ENCODE results near the gene TYK2.
"Not testable (repeated sequence)": the region's sequence is repeated elsewhere in the genome, so short reads cannot be mapped to it uniquely, and the experiment has no call there.

Gene TYK2

GRCh38 chr19:10419200-10419645 is 38.9 kb upstream of the TYK2 start:
- Histone ChIP-seq H3K27ac (ENCODE audit: low read length) (no peak overlapping the region), H3K36me3 (ENCODE audit: control insufficient read depth in 2 of 2, insufficient read depth in 2 of 2, low read length in 2 of 2) (no peaks in the 10 kb centered on the region), H3K27me3 (ENCODE audit: control insufficient read depth in 1 of 2, insufficient read depth in 2 of 2, low read length in 2 of 2) (peaks cover 61 to 86% of the 10 kb centered on the region in 2 donors), H3K9me3 (ENCODE audit: control insufficient read depth in 2 of 2, low read length in 2 of 2) (peaks cover 0 to 4% of the 10 kb centered on the region in 2 donors), H3K9ac (ENCODE audit: low read length in 2 of 2) (no peak overlapping the region), H3K4me3 (ENCODE audit: low read length in 2 of 2) (peak overlapping the region in 1 of 2 donors; percentile 23), H3K4me1 (ENCODE audit: control insufficient read depth, insufficient read depth, low read length) (peaks cover 33% of the 10 kb centered on the region)

GRCh38 chr19:10418485-10419199 is 38.3 kb upstream of the TYK2 start:
- H3K9me3 ChIP-seq (ENCODE audit: control insufficient read depth in 2 of 2, low read length in 2 of 2), result peaks cover 0 to 4% of the 10 kb centered on the region in 2 donors
- H3K27ac ChIP-seq (ENCODE audit: low read length), result no peak overlapping the region
- no peaks in the 10 kb centered on the region for H3K36me3 ChIP-seq (ENCODE audit: control insufficient read depth in 2 of 2, insufficient read depth in 2 of 2, low read length in 2 of 2)
- peaks cover 55 to 80% of the 10 kb centered on the region in 2 donors for H3K27me3 ChIP-seq (ENCODE audit: control insufficient read depth in 1 of 2, insufficient read depth in 2 of 2, low read length in 2 of 2)
- no peak overlapping the region for H3K4me3 ChIP-seq (ENCODE audit: low read length in 2 of 2)
- H3K9ac ChIP-seq (ENCODE audit: low read length in 2 of 2), result no peak overlapping the region
- peaks cover 29% of the 10 kb centered on the region for H3K4me1 ChIP-seq (ENCODE audit: control insufficient read depth, insufficient read depth, low read length)

- Histone ChIP-seq H3K9ac (ENCODE audit: low read length in 2 of 2) (no peak overlapping the region), H3K27ac (ENCODE audit: low read length) (no peak overlapping the region), H3K36me3 (ENCODE audit: control insufficient read depth in 2 of 2, insufficient read depth in 2 of 2, low read length in 2 of 2) (no peaks in the 10 kb centered on the region), H3K4me1 (ENCODE audit: control insufficient read depth, insufficient read depth, low read length) (peaks cover 29% of the 10 kb centered on the region), H3K27me3 (ENCODE audit: control insufficient read depth in 1 of 2, insufficient read depth in 2 of 2, low read length in 2 of 2) (peaks cover 51 to 75% of the 10 kb centered on the region in 2 donors), H3K4me3 (ENCODE audit: low read length in 2 of 2) (no peak overlapping the region), H3K9me3 (ENCODE audit: control insufficient read depth in 2 of 2, low read length in 2 of 2) (peaks cover 0 to 4% of the 10 kb centered on the region in 2 donors)
Observed at GRCh38 chr19:10418235-10418484, 37.8 kb upstream of the TYK2 start.

- no peak overlapping the region for H3K4me3 ChIP-seq (ENCODE audit: low read length in 2 of 2)
- peaks cover 0 to 4% of the 10 kb centered on the region in 2 donors for H3K9me3 ChIP-seq (ENCODE audit: control insufficient read depth in 2 of 2, low read length in 2 of 2)
- H3K27ac ChIP-seq (ENCODE audit: low read length), result no peak overlapping the region
- no peaks in the 10 kb centered on the region for H3K36me3 ChIP-seq (ENCODE audit: control insufficient read depth in 2 of 2, insufficient read depth in 2 of 2, low read length in 2 of 2)
- H3K4me1 ChIP-seq (ENCODE audit: control insufficient read depth, insufficient read depth, low read length), result peaks cover 29% of the 10 kb centered on the region
- H3K27me3 ChIP-seq (ENCODE audit: control insufficient read depth in 1 of 2, insufficient read depth in 2 of 2, low read length in 2 of 2), result peaks cover 49 to 72% of the 10 kb centered on the region in 2 donors
- no peak overlapping the region for H3K9ac ChIP-seq (ENCODE audit: low read length in 2 of 2)
Observed at GRCh38 chr19:10417541-10418234, 37.3 kb upstream of the TYK2 start.

- Histone ChIP-seq H3K27ac (ENCODE audit: low read length) (no peak overlapping the region), H3K9ac (ENCODE audit: low read length in 2 of 2) (no peak overlapping the region), H3K9me3 (ENCODE audit: control insufficient read depth in 2 of 2, low read length in 2 of 2) (peaks cover 0 to 4% of the 10 kb centered on the region in 2 donors), H3K4me1 (ENCODE audit: control insufficient read depth, insufficient read depth, low read length) (peaks cover 29% of the 10 kb centered on the region), H3K36me3 (ENCODE audit: control insufficient read depth in 2 of 2, insufficient read depth in 2 of 2, low read length in 2 of 2) (no peaks in the 10 kb centered on the region), H3K4me3 (ENCODE audit: low read length in 2 of 2) (peak overlapping the region in 1 of 2 donors; percentile 58), H3K27me3 (ENCODE audit: control insufficient read depth in 1 of 2, insufficient read depth in 2 of 2, low read length in 2 of 2) (peaks cover 39 to 62% of the 10 kb centered on the region in 2 donors)
Observed at GRCh38 chr19:10416380-10417257, 36.2 kb upstream of the TYK2 start.

- H3K9me3 ChIP-seq (ENCODE audit: control insufficient read depth in 2 of 2, low read length in 2 of 2), result peaks cover 0 to 4% of the 10 kb centered on the region in 2 donors
- peaks cover 27% of the 10 kb centered on the region for H3K4me1 ChIP-seq (ENCODE audit: control insufficient read depth, insufficient read depth, low read length)
- H3K27me3 ChIP-seq (ENCODE audit: control insufficient read depth in 1 of 2, insufficient read depth in 2 of 2, low read length in 2 of 2), result peaks cover 36 to 56% of the 10 kb centered on the region in 2 donors
- no peak overlapping the region for H3K9ac ChIP-seq (ENCODE audit: low read length in 2 of 2)
- H3K27ac ChIP-seq (ENCODE audit: low read length), result no peak overlapping the region
- no peaks in the 10 kb centered on the region for H3K36me3 ChIP-seq (ENCODE audit: control insufficient read depth in 2 of 2, insufficient read depth in 2 of 2, low read length in 2 of 2)
- peak overlapping the region in 1 of 2 donors; percentile 58 for H3K4me3 ChIP-seq (ENCODE audit: low read length in 2 of 2)
Observed at GRCh38 chr19:10416083-10416379, 35.7 kb upstream of the TYK2 start.

- H3K27me3 ChIP-seq (ENCODE audit: control insufficient read depth in 1 of 2, insufficient read depth in 2 of 2, low read length in 2 of 2), result peaks cover 25 to 27% of the 10 kb centered on the region in 2 donors
- no peaks in the 10 kb centered on the region for H3K36me3 ChIP-seq (ENCODE audit: control insufficient read depth in 2 of 2, insufficient read depth in 2 of 2, low read length in 2 of 2)
- no peak overlapping the region for H3K9ac ChIP-seq (ENCODE audit: low read length in 2 of 2)
- H3K27ac ChIP-seq (ENCODE audit: low read length), result no peak overlapping the region
- peaks cover 7% of the 10 kb centered on the region for H3K4me1 ChIP-seq (ENCODE audit: control insufficient read depth, insufficient read depth, low read length)
- H3K4me3 ChIP-seq (ENCODE audit: low read length in 2 of 2), result no peak overlapping the region
- H3K9me3 ChIP-seq (ENCODE audit: control insufficient read depth in 2 of 2, low read length in 2 of 2), result peaks cover 0 to 4% of the 10 kb centered on the region in 2 donors
Observed at GRCh38 chr19:10412257-10412977, 32.0 kb upstream of the TYK2 start.

- H3K4me3 ChIP-seq (ENCODE audit: low read length in 2 of 2); H3K9me3 ChIP-seq (ENCODE audit: control insufficient read depth in 2 of 2, low read length in 2 of 2); H3K27ac ChIP-seq (ENCODE audit: low read length); H3K9ac ChIP-seq (ENCODE audit: low read length in 2 of 2); H3K36me3 ChIP-seq (ENCODE audit: control insufficient read depth in 2 of 2, insufficient read depth in 2 of 2, low read length in 2 of 2); H3K4me1 ChIP-seq (ENCODE audit: control insufficient read depth, insufficient read depth, low read length): not testable (repeated sequence)
- H3K27me3 ChIP-seq (ENCODE audit: control insufficient read depth in 1 of 2, insufficient read depth in 2 of 2, low read length in 2 of 2), result peaks cover 19 to 22% of the 10 kb centered on the region in 2 donors
Observed at GRCh38 chr19:10411224-10411623, 30.9 kb upstream of the TYK2 start.

- no peak overlapping the region for H3K4me3 ChIP-seq (ENCODE audit: low read length in 2 of 2)
- H3K27ac ChIP-seq (ENCODE audit: low read length), result no peak overlapping the region
- no peaks in the 10 kb centered on the region for H3K9me3 ChIP-seq (ENCODE audit: control insufficient read depth in 2 of 2, low read length in 2 of 2)
- H3K4me1 ChIP-seq (ENCODE audit: control insufficient read depth, insufficient read depth, low read length), result peaks cover 9% of the 10 kb centered on the region
- H3K27me3 ChIP-seq (ENCODE audit: control insufficient read depth in 1 of 2, insufficient read depth in 2 of 2, low read length in 2 of 2), result peaks cover 19 to 29% of the 10 kb centered on the region in 2 donors
- H3K9ac ChIP-seq (ENCODE audit: low read length in 2 of 2), result no peak overlapping the region
- H3K36me3 ChIP-seq (ENCODE audit: control insufficient read depth in 2 of 2, insufficient read depth in 2 of 2, low read length in 2 of 2), result no peaks in the 10 kb centered on the region
Observed at GRCh38 chr19:10408511-10409283, 28.3 kb upstream of the TYK2 start.

GRCh38 chr19:10407096-10407495 is 26.7 kb upstream of the TYK2 start:
- H3K9me3 ChIP-seq (ENCODE audit: control insufficient read depth in 2 of 2, low read length in 2 of 2), result no peaks in the 10 kb centered on the region
- H3K27me3 ChIP-seq (ENCODE audit: control insufficient read depth in 1 of 2, insufficient read depth in 2 of 2, low read length in 2 of 2), result peaks cover 19 to 29% of the 10 kb centered on the region in 2 donors
- no peaks in the 10 kb centered on the region for H3K36me3 ChIP-seq (ENCODE audit: control insufficient read depth in 2 of 2, insufficient read depth in 2 of 2, low read length in 2 of 2)
- H3K4me1 ChIP-seq (ENCODE audit: control insufficient read depth, insufficient read depth, low read length), result peaks cover 19% of the 10 kb centered on the region
- no peak overlapping the region for H3K9ac ChIP-seq (ENCODE audit: low read length in 2 of 2)
- H3K27ac ChIP-seq (ENCODE audit: low read length), result no peak overlapping the region
- no peak overlapping the region for H3K4me3 ChIP-seq (ENCODE audit: low read length in 2 of 2)

All from stomach smooth muscle (tissue), 2 donors.